Spleen (tissue), 7 donors: Measurements from ENCODE around the gene SURF2.

Experiments used
- POLR2A ChIP-seq, 3 donors: fragments of 450-650 bp; IDR thresholded peaks; one replicate each; pipeline ENCODE4 v1.5.1; 2017; ENCODE audit warnings: antibody characterized with exemption in 3 of 3, mild to moderate bottlenecking in 1 of 3
- POLR2AphosphoS5 ChIP-seq, 3 donors: sonication (generic); formaldehyde crosslinking; IDR thresholded peaks; one replicate each; pipeline ENCODE4 v1.5.1; 2017; ENCODE audit warnings: antibody characterized with exemption in 3 of 3
- TF ChIP-seq, protein P1 (sequence below), 11 experiments: fragments of 200-600 bp in 7 of 11; fragments of 450-650 bp in 4 of 11; sonication (generic) in 4 of 11; IDR thresholded peaks in 8 of 11; conservative IDR thresholded peaks in 3 of 11; 1 replicate in 7 of 11; 2 replicates in 4 of 11; pipeline versions ENCODE4 v1.4.0 to v1.8.0; 2016 to 2021; ENCODE audit warnings: antibody characterized with exemption in 11 of 11, inconsistent platforms in 4 of 11, mild to moderate bottlenecking in 1 of 11
- donor health status: DM: no; HTN: no; CAD: no; lungs with moderate emphysema.
- donor health status: DM: no; HTN: no; CAD: no.
- donor health status: DM: no; HTN: no; CAD: no.

DNA sequence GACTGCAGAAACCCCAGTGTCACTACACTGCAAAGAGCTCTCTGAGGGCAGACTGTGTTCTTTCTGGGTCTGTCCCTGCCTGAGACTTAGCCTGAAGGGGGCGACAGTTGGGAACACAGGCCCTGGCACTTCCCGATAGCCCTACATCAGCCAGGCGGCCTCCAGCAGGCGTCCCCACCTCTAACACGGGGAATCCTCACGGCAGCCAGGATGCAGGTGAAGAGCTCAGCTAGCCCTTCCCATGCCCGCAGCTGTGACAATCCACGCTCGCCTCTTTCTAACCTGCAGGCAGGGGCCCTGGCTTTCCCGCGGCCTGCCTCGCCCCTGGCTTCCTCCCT is 14.3 kb upstream of the SURF2 start:
- TF ChIP-seq POLR2A (IDR thresholded peaks at IDR 0.05) (no peak), POLR2AphosphoS5 (IDR thresholded peaks at IDR 0.05) (no peak)
- TF ChIP-seq, protein P1, sequence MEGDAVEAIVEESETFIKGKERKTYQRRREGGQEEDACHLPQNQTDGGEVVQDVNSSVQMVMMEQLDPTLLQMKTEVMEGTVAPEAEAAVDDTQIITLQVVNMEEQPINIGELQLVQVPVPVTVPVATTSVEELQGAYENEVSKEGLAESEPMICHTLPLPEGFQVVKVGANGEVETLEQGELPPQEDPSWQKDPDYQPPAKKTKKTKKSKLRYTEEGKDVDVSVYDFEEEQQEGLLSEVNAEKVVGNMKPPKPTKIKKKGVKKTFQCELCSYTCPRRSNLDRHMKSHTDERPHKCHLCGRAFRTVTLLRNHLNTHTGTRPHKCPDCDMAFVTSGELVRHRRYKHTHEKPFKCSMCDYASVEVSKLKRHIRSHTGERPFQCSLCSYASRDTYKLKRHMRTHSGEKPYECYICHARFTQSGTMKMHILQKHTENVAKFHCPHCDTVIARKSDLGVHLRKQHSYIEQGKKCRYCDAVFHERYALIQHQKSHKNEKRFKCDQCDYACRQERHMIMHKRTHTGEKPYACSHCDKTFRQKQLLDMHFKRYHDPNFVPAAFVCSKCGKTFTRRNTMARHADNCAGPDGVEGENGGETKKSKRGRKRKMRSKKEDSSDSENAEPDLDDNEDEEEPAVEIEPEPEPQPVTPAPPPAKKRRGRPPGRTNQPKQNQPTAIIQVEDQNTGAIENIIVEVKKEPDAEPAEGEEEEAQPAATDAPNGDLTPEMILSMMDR (IDR thresholded peaks at IDR 0.05 in 8 of 11, conservative IDR thresholded peaks at IDR 0.05 in 3 of 11), result no peak
